ENCODE results near the gene OR1J4. TPM values are rescaled to one million over a fixed set of nuclear protein-coding genes. Genes with fewer than 3 reads are reported as not detected.
"Not testable (repeated sequence)": the region's sequence is repeated elsewhere in the genome, so short reads cannot be mapped to it uniquely, and the experiment has no call there.

Gene OR1J4
- total and polyA plus RNA-seq, 2 experiments from 2014 or later: 0.22 to 0.80 TPM

GRCh38 chr9:122518226-122518625, 715 bp upstream of the OR1J4 start:
- Histone ChIP-seq H3K4me3 (no peak overlapping the region), H3K4me1 (ENCODE audit: insufficient read depth) (no peaks in the 10 kb centered on the region; the same call in 1 of the 2 replicates), H3K9ac (no peak overlapping the region), H3F3A (ENCODE audit: insufficient read depth) (no peaks in the 10 kb centered on the region), H3K4me2 (ENCODE audit: unreplicated experiment) (no peak overlapping the region), H3K9me2 (ENCODE audit: insufficient read depth) (peaks cover 7% of the 10 kb centered on the region; the same call in 1 of the 2 replicates), H3K79me2 (ENCODE audit: insufficient read depth) (no peaks in the 10 kb centered on the region), H3K27ac (no peak overlapping the region), H4K20me1 (ENCODE audit: insufficient read depth) (no peaks in the 10 kb centered on the region), H2AFZ (no peak overlapping the region), H3K36me3 (ENCODE audit: low read depth) (peaks cover 4% of the 10 kb centered on the region; the same call in 1 of the 2 replicates), H3K9me3 (ENCODE audit: low read depth) (no peaks in the 10 kb centered on the region), H3K27me3 (replicated peaks; ENCODE audit: insufficient read depth) (no peaks in the 10 kb centered on the region)
- 33% methylated on average over 2 of the region's 2 CpGs for WGBS, 2 experiments (ENCODE audit: low coverage in 1 of 2, low lambda C conversion rate in 2 of 2, missing lambda C conversion rate in 2 of 2)
- in situ Hi-C loops (cut with MboI): no loop called here
- no peak for TF ChIP-seq EZH2 (IDR thresholded peaks at IDR 0.05; ENCODE audit: insufficient read depth, poor library complexity, severe bottlenecking)
- TF ChIP-seq EZH2phosphoT487 (IDR thresholded peaks at IDR 0.05; ENCODE audit: insufficient read depth, low read depth): no peak
- no peak for DNase-seq

GRCh38 chr9:122519376-122519775, 435 bp downstream of the OR1J4 start:
- Histone ChIP-seq H4K20me1 (ENCODE audit: insufficient read depth) (no peaks in the 10 kb centered on the region), H2AFZ (no peak overlapping the region), H3K4me1 (ENCODE audit: insufficient read depth) (no peaks in the 10 kb centered on the region), H3K36me3 (ENCODE audit: low read depth) (peaks cover 4% of the 10 kb centered on the region; the same call in 1 of the 2 replicates), H3K27me3 (replicated peaks; ENCODE audit: insufficient read depth) (no peaks in the 10 kb centered on the region), H3F3A (ENCODE audit: insufficient read depth) (no peaks in the 10 kb centered on the region), H3K9me3 (ENCODE audit: low read depth) (no peaks in the 10 kb centered on the region), H3K4me2 (ENCODE audit: unreplicated experiment) (no peak overlapping the region), H3K4me3 (no peak overlapping the region), H3K27ac (no peak overlapping the region), H3K9ac (no peak overlapping the region), H3K9me2 (ENCODE audit: insufficient read depth) (peaks cover 4% of the 10 kb centered on the region; the same call in 1 of the 2 replicates), H3K79me2 (ENCODE audit: insufficient read depth) (no peaks in the 10 kb centered on the region)
- DNase-seq: no peak
- TF ChIP-seq EZH2phosphoT487 (IDR thresholded peaks at IDR 0.05; ENCODE audit: insufficient read depth, low read depth) (no peak), EZH2 (IDR thresholded peaks at IDR 0.05; ENCODE audit: insufficient read depth, poor library complexity, severe bottlenecking) (no peak)
- in situ Hi-C loops (cut with MboI): no loop called here
- 68 to 84% methylated on average over 3 of the region's 3 CpGs for WGBS, 2 experiments (ENCODE audit: low coverage in 1 of 2, low lambda C conversion rate in 2 of 2, missing lambda C conversion rate in 2 of 2)

- no peaks in the 10 kb centered on the region for H3F3A ChIP-seq (ENCODE audit: insufficient read depth)
- H3K79me2 ChIP-seq (ENCODE audit: insufficient read depth): no peaks in the 10 kb centered on the region
- H3K4me1 ChIP-seq (ENCODE audit: insufficient read depth): no peaks in the 10 kb centered on the region
- H3K27ac ChIP-seq: no peak overlapping the region
- no peak overlapping the region for H3K4me2 ChIP-seq (ENCODE audit: unreplicated experiment)
- H3K9ac ChIP-seq: no peak overlapping the region
- DNase-seq: no peak
- 83 to 84% methylated on average over 10 of the region's 10 CpGs for WGBS, 2 experiments (ENCODE audit: low coverage in 1 of 2, low lambda C conversion rate in 2 of 2, missing lambda C conversion rate in 2 of 2)
- H3K9me3 ChIP-seq (ENCODE audit: low read depth): no peaks in the 10 kb centered on the region
- no peaks in the 10 kb centered on the region for H4K20me1 ChIP-seq (ENCODE audit: insufficient read depth)
- no peak for TF ChIP-seq EZH2phosphoT487 (IDR thresholded peaks at IDR 0.05; ENCODE audit: insufficient read depth, low read depth)
- no peak for TF ChIP-seq EZH2 (IDR thresholded peaks at IDR 0.05; ENCODE audit: insufficient read depth, poor library complexity, severe bottlenecking)
- no peaks in the 10 kb centered on the region for H3K27me3 ChIP-seq (replicated peaks; ENCODE audit: insufficient read depth)
- peaks cover 4% of the 10 kb centered on the region; the same call in 1 of the 2 replicates for H3K9me2 ChIP-seq (ENCODE audit: insufficient read depth)
- H3K36me3 ChIP-seq (ENCODE audit: low read depth): no peaks in the 10 kb centered on the region
- no peak overlapping the region for H3K4me3 ChIP-seq
- H2AFZ ChIP-seq: no peak overlapping the region
- in situ Hi-C loops (cut with MboI): no loop called here
Measured at GRCh38 chr9:122526602-122527001, 7.7 kb downstream of the OR1J4 start.

- Histone ChIP-seq H3K9ac (no peak within 1 kb of the TSS), H2AFZ (no peak within 1 kb of the TSS), H4K20me1 (ENCODE audit: insufficient read depth) (no peaks in the 10 kb centered on the region), H3K27ac (no peak within 1 kb of the TSS), H3K4me1 (ENCODE audit: insufficient read depth) (no peaks in the 10 kb centered on the region), H3K4me3 (no peak within 1 kb of the TSS), H3F3A (ENCODE audit: insufficient read depth) (no peaks in the 10 kb centered on the region), H3K79me2 (ENCODE audit: insufficient read depth) (no peaks in the 10 kb centered on the region), H3K9me2 (ENCODE audit: insufficient read depth) (peaks cover 4% of the 10 kb centered on the region; the same call in 1 of the 2 replicates), H3K36me3 (ENCODE audit: low read depth) (no peaks in the 10 kb centered on the region), H3K27me3 (replicated peaks; ENCODE audit: insufficient read depth) (no peaks in the 10 kb centered on the region), H3K4me2 (ENCODE audit: unreplicated experiment) (no peak within 1 kb of the TSS), H3K9me3 (ENCODE audit: low read depth) (no peaks in the 10 kb centered on the region)
- WGBS, 2 experiments (ENCODE audit: low coverage in 1 of 2, low lambda C conversion rate in 2 of 2, missing lambda C conversion rate in 2 of 2): 89 to 98% methylated on average over 3 of the region's 3 CpGs
- in situ Hi-C loops (cut with MboI): no loop called here
- TF ChIP-seq EZH2 (IDR thresholded peaks at IDR 0.05; ENCODE audit: insufficient read depth, poor library complexity, severe bottlenecking): no peak
- TF ChIP-seq EZH2phosphoT487 (IDR thresholded peaks at IDR 0.05; ENCODE audit: insufficient read depth, low read depth): no peak
- DNase-seq: no peak
Measured at GRCh38 chr9:122527193-122527592, 8.3 kb downstream of the OR1J4 start, which contains the start of gene OR1N1. Gene OR1N1 (minus strand): TSS chr9:122527293. CDS start chr9:122527293, 0 bp downstream.

- WGBS, 2 experiments (ENCODE audit: low coverage in 1 of 2, low lambda C conversion rate in 2 of 2, missing lambda C conversion rate in 2 of 2): 64 to 71% methylated on average over 4 of the region's 4 CpGs
- H3K4me1 ChIP-seq (ENCODE audit: insufficient read depth); in situ Hi-C loops (cut with MboI): not testable (repeated sequence)
Measured at GRCh38 chr9:122531157-122531556, 12.2 kb downstream of the OR1J4 start.

More at GRCh38 chr9:122531157-122531556, 12.2 kb downstream of the OR1J4 start:
- not testable (repeated sequence) for H3K9me2 ChIP-seq (ENCODE audit: insufficient read depth); H3K9ac ChIP-seq; H3K27me3 ChIP-seq (replicated peaks; ENCODE audit: insufficient read depth); H3K9me3 ChIP-seq (ENCODE audit: low read depth); H4K20me1 ChIP-seq (ENCODE audit: insufficient read depth); H3K4me2 ChIP-seq (ENCODE audit: unreplicated experiment); H3K36me3 ChIP-seq (ENCODE audit: low read depth); H3K4me3 ChIP-seq; H3K79me2 ChIP-seq (ENCODE audit: insufficient read depth); H3K27ac ChIP-seq; H3F3A ChIP-seq (ENCODE audit: insufficient read depth); H2AFZ ChIP-seq; DNase-seq
